Measurements from ENCODE around the gene PTPRM.

- no peak for TF ChIP-seq CTCF (IDR thresholded peaks at IDR 0.05; ENCODE audit: low read depth, low read length)
- no peak for TF ChIP-seq POLR2A (IDR thresholded peaks at IDR 0.05; ENCODE audit: extremely low read depth, insufficient read length)
- TF ChIP-seq, protein P1, sequence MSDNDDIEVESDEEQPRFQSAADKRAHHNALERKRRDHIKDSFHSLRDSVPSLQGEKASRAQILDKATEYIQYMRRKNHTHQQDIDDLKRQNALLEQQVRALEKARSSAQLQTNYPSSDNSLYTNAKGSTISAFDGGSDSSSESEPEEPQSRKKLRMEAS (IDR thresholded peaks at IDR 0.05; ENCODE audit: low read depth, low read length), result no peak
- TF ChIP-seq MYC (IDR thresholded peaks at IDR 0.05; ENCODE audit: low read depth, low read length), result no peak
Observed at GRCh38 chr18:7638321-7638720, 71.2 kb downstream of the PTPRM start.
